Stimulated activated CD8-positive, alpha-beta memory T cell treated with anti-CD3 and anti-CD28 coated beads, Interleukin-4, amount 100 ng/mL, for 1 hour (primary cell): ENCODE data around the gene ZNF394.

ENCODE experiments used
- DNase-seq, 2 donors: peaks; one replicate each; pipeline ENCODE4 v3.0.0-alpha.2; 2020; ENCODE audit warnings: low read depth in 2 of 2, low spot score in 1 of 2

ZNF394 gene

DNA sequence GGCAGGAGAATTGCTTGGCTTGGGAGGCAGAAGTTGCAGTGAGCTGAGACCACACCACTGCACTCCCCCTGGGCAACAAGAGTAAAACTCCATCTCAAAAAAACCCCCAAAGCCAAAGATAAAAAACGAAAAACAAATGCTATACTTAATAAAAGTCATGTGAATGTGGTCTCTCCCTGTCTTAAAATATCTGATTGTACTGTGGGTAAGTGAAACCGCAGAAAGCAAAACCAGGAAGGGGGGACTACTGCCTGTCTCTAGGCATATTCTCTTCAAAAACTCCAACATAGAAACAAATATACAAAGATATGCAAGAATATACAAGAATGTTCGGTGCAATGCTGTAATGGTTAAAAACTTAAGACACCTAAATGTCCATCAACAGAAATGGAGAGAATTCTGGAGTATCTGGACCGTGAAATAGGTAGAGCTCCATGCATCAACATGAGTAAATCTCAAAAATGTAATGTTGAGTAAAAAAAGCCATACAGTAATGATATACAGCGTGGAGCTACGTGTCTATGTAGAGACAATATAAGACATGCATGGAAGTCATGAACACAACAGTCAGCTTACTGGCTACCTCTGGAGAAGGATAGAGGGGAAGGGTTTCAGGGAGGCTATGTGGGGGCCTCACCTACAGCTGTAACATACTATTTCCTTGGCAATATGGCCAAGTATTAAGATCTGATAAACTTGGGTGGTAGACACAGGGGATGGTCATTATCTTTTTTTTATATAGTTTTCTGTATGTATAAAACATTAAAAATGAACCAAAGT lies 2.1 kb downstream of the ZNF394 start:
- DNase-seq = no peak

DNA sequence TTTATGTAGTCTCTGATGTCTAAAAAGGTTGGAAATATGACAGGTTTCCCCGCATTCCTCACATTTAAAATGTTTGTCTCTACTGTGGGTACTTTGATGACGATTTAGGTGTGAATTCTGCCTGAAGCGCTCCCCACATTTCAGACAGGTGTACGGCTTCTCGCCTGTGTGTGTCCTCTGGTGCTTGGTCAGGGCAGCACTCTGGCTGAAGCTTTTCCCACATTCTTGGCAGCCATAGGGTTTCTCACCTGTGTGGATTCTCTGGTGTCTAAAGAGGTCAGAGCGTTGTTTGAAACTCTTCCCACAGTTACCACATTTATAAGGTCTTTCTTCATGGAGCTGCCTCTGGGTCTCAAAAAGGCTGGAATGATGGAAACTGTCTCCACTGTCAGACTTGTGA lies 6.3 kb downstream of the ZNF394 start:
- DNase-seq = no peak

DNA sequence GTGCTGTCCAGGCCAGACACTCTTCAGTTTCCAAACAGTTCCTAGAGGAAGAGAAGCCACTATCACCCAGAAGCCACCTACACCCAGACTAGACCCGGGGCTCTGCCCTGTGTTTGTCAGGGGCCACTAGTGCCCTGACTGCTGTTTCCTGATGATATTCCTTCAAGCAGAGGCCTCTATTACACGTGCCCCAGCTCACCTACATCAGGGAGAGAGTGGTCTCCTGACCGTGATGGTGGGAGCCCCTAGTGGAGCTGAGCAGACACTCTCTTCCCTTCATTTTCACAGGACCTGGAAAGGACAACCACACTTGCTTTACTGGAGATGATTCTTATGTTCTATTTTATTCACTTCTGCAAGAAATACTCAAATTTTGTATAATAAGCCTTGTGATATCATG lies 9.2 kb downstream of the ZNF394 start:
- DNase-seq = no peak

DNA sequence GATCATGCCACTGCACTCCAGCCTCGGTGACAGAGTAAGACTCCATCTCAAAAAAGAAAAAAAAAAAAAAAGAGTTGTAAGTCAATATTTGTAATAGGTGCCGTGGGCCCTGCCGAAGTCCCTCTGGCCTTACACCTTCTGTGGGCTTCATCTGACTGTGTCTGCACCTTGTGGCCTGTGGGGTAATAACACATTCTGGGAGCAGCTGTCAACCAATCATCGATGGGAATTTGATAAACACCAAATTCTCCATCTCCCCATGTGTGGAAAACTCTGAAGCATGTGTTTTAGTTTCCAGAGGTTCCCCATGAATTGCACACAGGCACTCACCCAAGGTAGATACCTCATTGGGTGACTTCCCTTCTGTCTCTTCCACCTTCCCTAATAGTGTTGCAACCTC lies 10.8 kb downstream of the ZNF394 start:
- DNase-seq = no peak

DNA sequence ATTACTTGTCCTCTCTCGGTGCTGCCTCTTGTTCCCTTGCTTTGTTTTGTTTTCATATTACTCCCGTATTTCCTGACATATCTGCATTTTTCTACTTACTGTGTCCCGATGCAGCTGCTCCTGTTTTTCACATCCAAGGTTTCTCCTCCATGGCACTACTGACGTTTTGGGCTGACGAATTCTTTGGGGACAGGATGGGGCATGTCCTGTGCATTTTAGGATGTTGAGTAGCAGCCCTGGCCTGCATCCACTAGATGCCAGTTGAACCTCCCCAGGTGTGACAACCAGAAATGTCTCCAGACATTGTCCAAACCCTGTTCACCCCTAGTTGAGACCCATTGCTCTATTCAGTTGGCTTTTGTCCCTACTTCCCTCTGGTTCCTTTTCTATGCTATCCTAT lies 15.0 kb downstream of the ZNF394 start:
- no peak for DNase-seq

DNA sequence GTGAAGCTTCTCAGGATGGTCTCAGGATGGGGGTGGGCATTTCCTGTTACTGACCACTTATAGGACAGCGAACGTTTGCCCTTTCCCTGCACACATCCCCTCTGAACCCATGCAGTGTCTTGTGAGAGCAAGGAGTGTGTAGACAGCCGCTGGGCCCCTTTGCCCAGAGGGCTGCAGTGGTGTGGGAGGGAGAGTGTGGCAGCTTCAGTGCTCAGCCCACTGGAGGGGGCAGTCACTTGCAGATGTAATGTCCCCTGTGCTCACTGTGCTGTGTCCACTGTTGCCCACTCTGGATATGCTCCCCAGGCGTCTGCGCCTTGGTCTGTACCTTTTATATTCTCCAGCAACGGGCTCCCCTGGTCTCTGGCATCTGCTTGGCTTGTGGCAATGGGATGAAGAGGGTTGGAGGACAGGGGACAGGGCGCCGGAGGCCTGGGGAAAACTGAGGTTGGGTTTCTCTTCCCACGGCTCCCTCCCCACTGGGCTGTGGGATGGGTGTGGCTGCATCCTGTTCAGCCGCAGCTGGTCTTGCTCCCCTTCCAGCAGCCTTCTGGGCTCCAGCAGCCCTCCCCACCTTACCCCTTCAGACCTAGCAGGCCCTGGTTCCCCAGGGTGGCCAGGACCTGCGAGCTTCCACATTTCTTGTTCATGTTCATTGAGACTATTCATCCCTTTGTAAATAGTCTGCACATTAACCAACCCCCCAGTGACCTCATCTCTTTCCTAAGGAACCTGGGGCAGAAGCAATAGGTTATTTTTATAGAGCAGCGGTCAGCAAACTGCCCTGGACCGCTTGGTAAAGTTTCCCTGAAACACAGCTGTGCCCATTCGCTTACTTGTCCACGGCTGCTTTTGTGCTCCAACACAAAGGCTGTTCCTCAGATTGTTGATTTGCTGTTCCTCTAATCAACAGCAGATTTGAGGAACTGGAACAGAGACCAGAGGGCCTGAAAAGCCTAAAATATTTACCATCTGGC lies 21.3 kb downstream of the ZNF394 start:
- DNase-seq = no peak

DNA sequence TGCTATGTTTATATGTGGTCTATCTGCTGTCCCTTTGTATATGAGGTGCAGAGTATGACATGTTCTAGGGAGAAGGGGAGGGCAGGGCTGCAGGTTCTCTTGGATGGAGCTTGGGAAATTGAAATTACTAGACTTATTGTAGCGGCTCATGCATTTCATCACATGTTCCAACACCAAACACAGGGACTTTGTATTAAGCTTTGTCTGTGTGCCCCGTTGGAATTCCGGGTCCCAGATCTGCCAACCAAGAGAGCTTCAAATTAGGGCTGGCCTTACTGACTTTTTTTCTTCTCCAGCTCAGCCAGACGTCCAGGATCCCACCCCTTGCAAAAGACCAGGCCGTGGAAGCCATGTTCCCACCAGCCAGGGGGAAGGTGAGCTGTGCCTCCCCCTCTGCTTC lies 24.0 kb downstream of the ZNF394 start:
- no peak for DNase-seq

DNA sequence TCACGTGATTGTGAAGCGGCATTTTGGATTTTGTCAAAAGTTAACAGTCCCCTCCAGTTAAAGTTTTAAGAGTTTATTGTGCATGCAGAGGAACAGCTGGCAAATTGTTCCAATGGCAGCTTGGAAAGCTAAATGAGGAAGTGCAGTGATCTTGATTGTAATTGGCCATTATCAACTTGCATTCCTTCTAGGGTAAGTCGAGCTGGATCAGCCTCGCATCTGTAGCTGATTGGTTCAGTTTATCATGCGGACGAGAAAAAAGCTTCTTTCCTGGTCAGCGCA lies 26.8 kb downstream of the ZNF394 start:
- DNase-seq = no peak

DNA sequence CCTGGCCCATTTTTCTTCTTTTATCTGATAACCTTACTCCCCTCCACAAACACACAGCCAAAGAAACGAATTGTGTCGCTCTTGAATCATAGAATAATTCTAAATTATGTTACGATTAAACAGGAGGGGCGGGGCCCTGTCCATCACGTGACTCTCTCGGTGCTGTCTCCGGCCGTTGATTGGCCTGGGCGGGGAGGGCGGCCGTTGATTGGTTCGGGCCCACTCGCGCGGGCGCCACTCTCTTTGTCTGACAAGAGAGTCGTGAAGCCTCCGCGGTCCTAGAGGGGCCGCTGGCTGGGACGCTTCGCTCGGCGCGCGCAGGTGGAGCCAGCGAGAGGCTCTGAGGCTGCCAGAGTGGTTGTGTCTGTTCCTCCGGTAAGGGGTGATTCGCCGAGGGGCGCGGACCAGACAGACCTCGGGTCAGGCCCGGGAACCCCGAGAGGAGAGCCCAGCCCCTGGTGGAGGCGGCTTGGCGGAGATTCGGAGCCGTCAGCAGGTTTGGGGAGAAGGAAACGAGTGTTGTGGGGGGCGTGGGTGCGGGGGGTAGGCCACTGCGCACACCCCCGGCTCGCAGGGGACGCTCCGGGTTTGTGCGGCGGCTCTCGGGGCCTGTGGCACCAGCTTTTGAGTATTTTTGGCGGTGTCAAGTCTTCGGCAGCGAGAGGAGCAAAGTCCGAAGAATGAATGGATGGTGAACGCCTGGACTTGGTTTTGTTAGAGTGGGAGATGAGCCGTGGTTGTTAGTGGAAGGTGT lies 27.3 kb downstream of the ZNF394 start, which contains the start of gene ZNF789:
ZNF789 (plus strand) TSS at position 330 of the 754 bp plus-strand sequence. CDS start 3,567 bp downstream, outside the sequence.
- peak; percentile 97 to 98 for DNase-seq

DNA sequence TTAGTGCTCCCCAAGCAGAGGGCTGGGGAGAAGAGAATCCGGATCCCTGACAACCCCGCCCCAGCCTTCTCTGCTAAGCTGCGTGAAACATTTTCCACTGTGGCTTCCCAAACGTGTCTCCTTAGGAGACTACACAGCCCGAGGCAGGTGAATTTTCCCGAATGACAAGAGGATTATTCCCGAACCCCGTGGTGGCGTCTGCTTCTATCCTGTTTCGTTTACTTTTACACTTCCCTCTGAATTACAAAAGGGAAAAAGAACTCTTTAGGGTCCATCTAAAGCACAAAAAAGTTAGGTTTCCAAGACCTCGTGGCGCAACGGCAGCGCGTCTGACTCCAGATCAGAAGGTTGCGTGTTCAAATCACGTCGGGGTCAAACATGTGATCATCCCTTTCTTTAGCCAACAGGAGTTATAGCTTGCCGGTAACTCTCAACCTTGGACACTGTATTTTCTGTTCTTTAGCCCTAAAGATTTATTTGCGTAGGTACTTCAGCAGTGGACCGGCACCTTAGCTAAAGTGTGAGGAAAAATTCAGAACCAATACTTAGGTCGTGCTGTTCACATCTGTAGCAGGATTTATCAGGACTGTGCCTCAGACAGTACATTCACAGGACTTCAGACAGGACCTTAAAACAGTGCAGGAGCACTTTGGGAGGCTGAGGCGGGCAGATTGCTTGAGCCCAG lies 30.6 kb downstream of the ZNF394 start:
- no peak for DNase-seq

DNA sequence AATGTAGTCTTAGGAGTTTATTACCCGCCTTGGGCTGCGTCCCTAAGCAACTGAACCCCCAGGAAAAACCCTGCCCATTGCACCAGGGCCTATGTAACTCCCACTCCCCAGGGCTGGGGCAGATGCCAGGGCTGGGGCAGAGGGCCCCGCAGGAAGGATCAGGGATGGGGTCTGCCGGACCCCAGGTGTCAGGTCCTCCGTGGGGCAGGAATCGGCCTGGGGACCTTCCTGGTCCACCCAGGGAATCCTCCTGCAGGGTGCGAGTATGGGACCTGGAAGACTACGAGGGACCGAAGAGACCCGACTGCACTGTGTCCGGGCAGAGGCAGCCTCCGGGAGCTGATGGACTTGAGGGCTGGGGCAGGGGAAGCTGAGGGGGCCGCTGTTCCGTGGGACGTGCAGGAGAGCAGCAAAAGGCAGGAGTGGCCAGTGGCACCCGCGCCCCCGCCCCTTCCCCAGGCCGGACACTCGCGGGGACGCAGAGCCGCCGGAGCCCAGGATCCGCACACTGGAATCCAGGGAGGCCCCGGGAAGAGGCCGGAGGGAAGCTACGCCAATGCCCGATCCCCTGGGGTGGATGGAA lies 31.7 kb downstream of the ZNF394 start:
- DNase-seq = no peak

DNA sequence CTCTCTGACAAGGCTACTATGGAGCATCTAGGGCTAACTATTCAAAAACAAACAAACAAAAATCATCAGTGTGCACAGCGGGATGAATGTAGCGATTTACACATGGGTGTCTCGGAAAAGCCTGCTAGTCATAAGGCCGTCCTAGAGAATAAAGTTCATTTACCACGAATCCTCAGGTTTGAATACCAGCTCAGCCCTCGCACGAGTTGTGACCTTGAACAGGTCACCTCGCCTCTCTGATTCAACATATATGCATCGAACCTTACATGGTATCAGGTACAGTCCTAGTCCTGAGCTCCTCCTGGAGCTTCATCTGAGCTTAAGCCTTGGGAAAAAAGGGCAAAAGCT lies 34.7 kb downstream of the ZNF394 start:
- no peak for DNase-seq

DNA sequence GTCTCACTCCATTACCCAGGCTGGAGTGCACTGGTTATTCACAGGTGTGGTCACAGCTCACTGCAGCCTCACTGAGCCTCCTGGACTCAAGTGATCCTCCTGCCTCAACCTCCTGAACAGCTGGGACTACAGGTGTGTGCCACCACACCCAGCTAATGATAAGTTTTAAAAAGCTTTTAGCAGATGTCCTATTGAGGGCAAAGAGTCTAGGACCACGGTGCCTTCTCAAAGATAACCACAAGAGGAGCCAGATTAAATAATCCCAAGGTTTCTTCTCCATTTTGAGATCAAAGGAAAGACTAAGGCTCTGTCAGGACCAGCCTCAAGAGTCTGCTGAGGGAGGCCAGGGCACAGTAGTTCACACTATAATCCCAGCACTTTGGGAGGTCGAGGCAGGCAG lies 38.9 kb downstream of the ZNF394 start:
- DNase-seq = no peak

DNA sequence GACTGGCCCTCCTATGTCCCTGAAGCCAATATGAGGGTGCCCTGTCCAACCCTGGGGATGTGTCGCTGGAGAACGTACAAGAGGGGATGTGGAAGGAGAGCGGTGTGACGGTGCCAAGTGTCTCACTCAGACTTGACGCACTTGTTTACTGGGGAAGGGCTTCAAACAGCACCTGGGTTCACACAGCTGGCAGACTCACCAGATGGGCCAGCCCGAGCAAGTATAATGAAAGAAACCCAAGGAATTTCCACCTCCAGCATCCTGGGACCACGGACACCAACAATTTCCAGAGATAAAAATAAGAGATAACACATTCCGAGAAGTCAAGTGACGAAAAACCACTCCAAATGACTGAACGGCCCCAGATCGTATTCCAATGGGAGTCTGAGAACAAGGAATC lies 39.4 kb downstream of the ZNF394 start:
- no peak for DNase-seq

DNA sequence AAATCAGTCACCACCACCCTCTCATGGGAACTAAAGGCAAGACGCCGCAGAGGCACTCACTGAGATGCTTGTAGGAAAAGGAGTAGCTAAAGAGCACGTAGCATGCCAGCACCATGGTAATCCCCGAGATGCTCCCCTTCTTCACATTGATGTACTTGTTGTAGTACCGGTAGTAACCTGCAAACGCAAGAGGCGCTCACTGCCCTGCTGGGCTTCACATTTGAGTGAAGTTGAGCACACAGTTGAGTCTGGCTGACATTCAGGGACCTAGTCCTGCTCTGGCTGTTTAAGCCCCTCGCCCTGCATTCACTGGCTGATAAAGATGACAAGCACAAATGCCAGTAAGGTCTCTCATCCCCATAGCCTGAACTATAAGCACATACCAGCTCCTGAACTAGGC lies 41.0 kb downstream of the ZNF394 start:
- DNase-seq = no peak

DNA sequence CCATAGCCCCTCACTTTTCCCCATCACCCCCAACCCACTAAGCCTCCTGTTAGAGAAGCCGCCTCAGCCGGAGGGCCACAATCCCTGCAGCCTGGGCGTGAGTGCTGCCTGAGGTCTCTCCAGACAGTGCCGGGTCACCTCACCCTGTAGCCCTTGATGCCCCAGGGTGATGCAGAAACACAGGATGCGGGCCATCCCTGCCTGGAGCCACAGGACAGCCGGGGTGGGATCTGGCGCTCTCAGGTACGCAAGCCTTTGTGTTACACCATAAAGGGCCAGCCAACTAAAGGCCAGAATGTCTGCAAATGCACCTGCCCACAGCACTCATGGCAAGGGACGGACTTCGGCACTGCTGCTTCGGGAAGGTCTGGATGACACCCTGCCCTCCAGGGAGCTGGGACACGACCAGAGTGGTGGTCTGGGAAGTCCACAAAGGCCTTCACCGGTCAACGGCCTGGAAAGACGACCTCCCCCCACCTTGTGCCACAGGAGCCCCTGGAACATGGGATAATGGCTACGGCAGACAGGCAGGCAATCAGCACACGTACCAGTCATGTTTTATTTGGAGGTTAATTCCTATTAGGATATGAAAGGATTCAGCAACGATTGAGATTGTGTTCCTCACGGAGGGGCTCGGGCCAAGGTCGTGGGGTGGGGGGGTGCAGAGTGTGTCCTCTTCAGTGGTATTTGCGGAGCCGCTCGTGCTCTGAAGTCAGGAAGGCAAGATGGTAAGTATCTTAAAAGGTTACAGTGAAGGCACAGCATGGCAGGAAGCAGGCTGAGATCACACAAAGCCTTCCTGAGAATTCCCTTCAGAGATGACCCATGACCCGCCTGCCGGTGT lies 42.2 kb downstream of the ZNF394 start:
- DNase-seq = no peak

DNA sequence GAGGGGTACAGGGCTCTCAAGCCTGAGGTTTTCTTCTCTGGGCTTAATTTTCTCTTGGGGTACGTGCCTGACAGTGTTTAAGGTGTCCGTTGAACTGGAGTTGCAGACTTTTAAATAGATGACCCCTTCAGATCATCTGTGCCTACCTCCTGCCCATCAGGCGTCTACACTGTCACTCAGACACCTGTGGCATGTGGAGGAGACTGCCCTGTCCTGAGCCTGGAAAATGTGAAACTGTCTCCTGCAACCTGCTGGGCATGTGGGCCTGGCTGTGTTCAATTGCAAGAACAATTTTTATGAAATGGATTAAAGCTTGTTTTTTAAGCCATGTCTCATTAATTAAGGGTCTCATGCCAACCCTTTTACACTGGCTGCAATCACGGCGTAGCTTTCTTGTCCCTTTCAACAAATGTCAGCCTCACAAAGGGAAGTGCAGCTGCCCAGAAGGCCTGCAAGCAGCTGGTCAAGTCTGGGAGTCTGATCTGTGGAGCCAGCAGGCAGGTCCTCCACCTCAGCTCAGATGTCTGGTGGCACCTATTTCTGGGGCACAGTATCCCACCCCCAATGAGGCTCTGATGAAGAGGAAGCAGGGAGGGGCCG lies 42.9 kb downstream of the ZNF394 start:
- no peak for DNase-seq

DNA sequence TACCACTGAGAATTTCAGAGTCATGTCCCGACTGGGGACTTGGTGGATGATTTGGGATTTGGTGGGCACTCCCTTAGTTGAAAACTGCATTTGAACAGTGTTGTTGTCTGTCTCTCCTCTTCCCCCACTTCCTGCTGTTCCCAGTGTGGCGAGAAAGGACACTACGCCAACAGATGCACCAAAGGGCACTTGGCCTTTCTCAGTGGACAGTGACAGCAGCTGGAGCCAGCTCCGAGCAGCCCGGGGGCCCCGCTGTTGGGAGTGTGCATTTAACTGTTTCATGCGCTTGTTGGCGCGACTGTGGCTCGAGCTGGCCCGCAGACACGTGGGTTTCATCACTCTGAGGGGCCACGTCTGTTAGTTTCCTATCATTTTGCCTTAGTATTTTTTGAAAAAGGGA lies 43.8 kb downstream of the ZNF394 start:
- DNase-seq = no peak

DNA sequence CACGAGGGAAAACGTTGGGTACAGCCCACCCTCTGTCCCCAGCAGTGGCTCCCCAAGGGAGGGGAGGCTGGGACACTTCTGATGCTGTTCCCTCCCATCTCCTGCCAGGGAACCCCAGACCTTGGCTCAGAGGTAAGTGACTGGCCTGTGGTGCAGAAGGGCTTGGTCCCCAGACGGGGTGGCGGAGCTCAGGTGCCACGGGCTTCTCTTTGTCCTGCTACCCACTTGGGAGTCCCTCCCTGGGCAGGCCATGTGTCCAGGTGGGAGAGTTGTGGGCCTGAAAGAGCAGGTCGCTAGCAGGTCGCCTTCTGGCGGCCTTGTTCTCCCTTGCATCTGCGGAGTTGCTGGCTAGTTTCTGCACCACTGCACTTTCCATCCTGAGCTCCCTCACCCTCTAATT lies 44.2 kb downstream of the ZNF394 start:
- no peak for DNase-seq

DNA sequence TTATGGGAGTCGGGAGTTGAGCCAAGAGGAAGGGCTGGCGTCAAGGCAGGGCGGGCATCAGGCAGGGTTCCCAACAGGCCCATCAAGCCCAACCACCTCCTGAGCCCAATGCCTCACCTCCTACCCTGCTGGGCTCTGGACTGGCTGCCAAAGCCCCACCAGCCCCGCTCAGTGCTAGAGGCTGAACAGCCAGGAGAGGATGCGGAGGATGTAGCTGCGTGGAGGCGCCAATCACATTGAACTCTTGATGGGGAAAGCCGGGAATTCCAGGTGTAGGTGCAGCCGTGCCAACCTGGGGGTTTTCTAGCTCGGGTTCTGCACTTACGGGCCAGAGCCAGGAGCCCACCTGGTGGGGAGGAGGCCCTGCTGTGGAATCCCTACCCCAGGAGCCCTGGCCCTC lies 47.0 kb downstream of the ZNF394 start:
- no peak for DNase-seq
